ENCODE data around the gene GPC6.

Gene GPC6

GRCh38 chr13:94248454-94249228, 1022.0 kb downstream of the GPC6 start:
- Histone ChIP-seq H3K27me3 (ENCODE audit: low read depth, low read length) (no peaks in the 10 kb centered on the region), H3K36me3 (ENCODE audit: control insufficient read depth in 1 of 2, insufficient read depth in 2 of 2, low read length in 2 of 2) (no peaks in the 10 kb centered on the region)

GRCh38 chr13:94249512-94249911, 1022.9 kb downstream of the GPC6 start:
- H3K4me1 ChIP-seq (ENCODE audit: control insufficient read depth in 1 of 2, insufficient read depth in 2 of 2, low read length in 2 of 2): no peaks in the 10 kb centered on the region
- no peaks in the 10 kb centered on the region for H3K36me3 ChIP-seq (ENCODE audit: control insufficient read depth in 1 of 2, insufficient read depth in 2 of 2, low read length in 2 of 2)
- no peak overlapping the region for H3K27ac ChIP-seq (ENCODE audit: low read length)
- peaks cover 0 to 11% of the 10 kb centered on the region in 2 donors for H3K9me3 ChIP-seq (ENCODE audit: control insufficient read depth in 1 of 2, low read length in 2 of 2)
- no peak overlapping the region for H3K4me3 ChIP-seq (ENCODE audit: low read depth in 1 of 2, low read length in 2 of 2)
- H3K27me3 ChIP-seq (ENCODE audit: low read depth, low read length): no peaks in the 10 kb centered on the region

More at GRCh38 chr13:94248454-94249228, 1022.0 kb downstream of the GPC6 start:
- Histone ChIP-seq H3K4me1 (ENCODE audit: control insufficient read depth in 1 of 2, insufficient read depth in 2 of 2, low read length in 2 of 2) (no peaks in the 10 kb centered on the region), H3K27ac (ENCODE audit: low read length) (no peak overlapping the region), H3K9me3 (ENCODE audit: control insufficient read depth in 1 of 2, low read length in 2 of 2) (peaks cover 0 to 11% of the 10 kb centered on the region in 2 donors), H3K4me3 (ENCODE audit: low read depth in 1 of 2, low read length in 2 of 2) (no peak overlapping the region)

- no peak overlapping the region for H3K27ac ChIP-seq (ENCODE audit: low read length)
- no peaks in the 10 kb centered on the region for H3K27me3 ChIP-seq (ENCODE audit: low read depth, low read length)
- H3K4me3 ChIP-seq (ENCODE audit: low read depth in 1 of 2, low read length in 2 of 2): no peak overlapping the region
- H3K36me3 ChIP-seq (ENCODE audit: control insufficient read depth in 1 of 2, insufficient read depth in 2 of 2, low read length in 2 of 2): no peaks in the 10 kb centered on the region
- no peaks in the 10 kb centered on the region for H3K9me3 ChIP-seq (ENCODE audit: control insufficient read depth in 1 of 2, low read length in 2 of 2)
- H3K4me1 ChIP-seq (ENCODE audit: control insufficient read depth in 1 of 2, insufficient read depth in 2 of 2, low read length in 2 of 2): no peaks in the 10 kb centered on the region
These were observed 1025.4 kb downstream of the GPC6 start for GRCh38 chr13:94251831-94252608.

- H3K9me3 ChIP-seq (ENCODE audit: control insufficient read depth in 1 of 2, low read length in 2 of 2): no peaks in the 10 kb centered on the region
- H3K4me3 ChIP-seq (ENCODE audit: low read depth in 1 of 2, low read length in 2 of 2): no peak overlapping the region
- H3K27me3 ChIP-seq (ENCODE audit: low read depth, low read length): no peaks in the 10 kb centered on the region
- H3K4me1 ChIP-seq (ENCODE audit: control insufficient read depth in 1 of 2, insufficient read depth in 2 of 2, low read length in 2 of 2): no peaks in the 10 kb centered on the region
- no peak overlapping the region for H3K27ac ChIP-seq (ENCODE audit: low read length)
- no peaks in the 10 kb centered on the region for H3K36me3 ChIP-seq (ENCODE audit: control insufficient read depth in 1 of 2, insufficient read depth in 2 of 2, low read length in 2 of 2)
These were observed 1028.1 kb downstream of the GPC6 start for GRCh38 chr13:94254737-94255136.

GRCh38 chr13:94256721-94257120, 1030.1 kb downstream of the GPC6 start:
- H3K27ac ChIP-seq (ENCODE audit: low read length): no peak overlapping the region
- no peaks in the 10 kb centered on the region for H3K9me3 ChIP-seq (ENCODE audit: control insufficient read depth in 1 of 2, low read length in 2 of 2)
- no peaks in the 10 kb centered on the region for H3K36me3 ChIP-seq (ENCODE audit: control insufficient read depth in 1 of 2, insufficient read depth in 2 of 2, low read length in 2 of 2)
- H3K27me3 ChIP-seq (ENCODE audit: low read depth, low read length): no peaks in the 10 kb centered on the region
- H3K4me3 ChIP-seq (ENCODE audit: low read depth in 1 of 2, low read length in 2 of 2): no peak overlapping the region
- no peaks in the 10 kb centered on the region for H3K4me1 ChIP-seq (ENCODE audit: control insufficient read depth in 1 of 2, insufficient read depth in 2 of 2, low read length in 2 of 2)

GRCh38 chr13:94259984-94260383, 1033.4 kb downstream of the GPC6 start:
- Histone ChIP-seq H3K4me1 (ENCODE audit: control insufficient read depth in 1 of 2, insufficient read depth in 2 of 2, low read length in 2 of 2) (no peaks in the 10 kb centered on the region), H3K4me3 (ENCODE audit: low read depth in 1 of 2, low read length in 2 of 2) (no peak overlapping the region), H3K9me3 (ENCODE audit: control insufficient read depth in 1 of 2, low read length in 2 of 2) (no peaks in the 10 kb centered on the region), H3K27me3 (ENCODE audit: low read depth, low read length) (no peaks in the 10 kb centered on the region), H3K36me3 (ENCODE audit: control insufficient read depth in 1 of 2, insufficient read depth in 2 of 2, low read length in 2 of 2) (no peaks in the 10 kb centered on the region), H3K27ac (ENCODE audit: low read length) (no peak overlapping the region)

GRCh38 chr13:94261163-94261562, 1034.6 kb downstream of the GPC6 start:
- H3K9me3 ChIP-seq (ENCODE audit: control insufficient read depth in 1 of 2, low read length in 2 of 2): no peaks in the 10 kb centered on the region
- H3K4me3 ChIP-seq (ENCODE audit: low read depth in 1 of 2, low read length in 2 of 2): no peak overlapping the region
- no peaks in the 10 kb centered on the region for H3K4me1 ChIP-seq (ENCODE audit: control insufficient read depth in 1 of 2, insufficient read depth in 2 of 2, low read length in 2 of 2)
- H3K36me3 ChIP-seq (ENCODE audit: control insufficient read depth in 1 of 2, insufficient read depth in 2 of 2, low read length in 2 of 2): no peaks in the 10 kb centered on the region
- no peak overlapping the region for H3K27ac ChIP-seq (ENCODE audit: low read length)
- H3K27me3 ChIP-seq (ENCODE audit: low read depth, low read length): no peaks in the 10 kb centered on the region

GRCh38 chr13:94263038-94263437, 1036.4 kb downstream of the GPC6 start:
- no peaks in the 10 kb centered on the region for H3K9me3 ChIP-seq (ENCODE audit: control insufficient read depth in 1 of 2, low read length in 2 of 2)
- H3K27me3 ChIP-seq (ENCODE audit: low read depth, low read length): no peaks in the 10 kb centered on the region
- H3K36me3 ChIP-seq (ENCODE audit: control insufficient read depth in 1 of 2, insufficient read depth in 2 of 2, low read length in 2 of 2): no peaks in the 10 kb centered on the region
- H3K27ac ChIP-seq (ENCODE audit: low read length): no peak overlapping the region
- no peaks in the 10 kb centered on the region for H3K4me1 ChIP-seq (ENCODE audit: control insufficient read depth in 1 of 2, insufficient read depth in 2 of 2, low read length in 2 of 2)
- no peak overlapping the region for H3K4me3 ChIP-seq (ENCODE audit: low read depth in 1 of 2, low read length in 2 of 2)

- Histone ChIP-seq H3K4me1 (ENCODE audit: control insufficient read depth in 1 of 2, insufficient read depth in 2 of 2, low read length in 2 of 2) (no peaks in the 10 kb centered on the region), H3K36me3 (ENCODE audit: control insufficient read depth in 1 of 2, insufficient read depth in 2 of 2, low read length in 2 of 2) (no peaks in the 10 kb centered on the region), H3K27ac (ENCODE audit: low read length) (no peak overlapping the region), H3K27me3 (ENCODE audit: low read depth, low read length) (no peaks in the 10 kb centered on the region), H3K9me3 (ENCODE audit: control insufficient read depth in 1 of 2, low read length in 2 of 2) (no peaks in the 10 kb centered on the region), H3K4me3 (ENCODE audit: low read depth in 1 of 2, low read length in 2 of 2) (no peak overlapping the region)
These were observed 1041.2 kb downstream of the GPC6 start for GRCh38 chr13:94267581-94268366.

- no peaks in the 10 kb centered on the region for H3K4me1 ChIP-seq (ENCODE audit: control insufficient read depth in 1 of 2, insufficient read depth in 2 of 2, low read length in 2 of 2)
- H3K4me3 ChIP-seq (ENCODE audit: low read depth in 1 of 2, low read length in 2 of 2): no peak overlapping the region
- no peaks in the 10 kb centered on the region for H3K27me3 ChIP-seq (ENCODE audit: low read depth, low read length)
- H3K36me3 ChIP-seq (ENCODE audit: control insufficient read depth in 1 of 2, insufficient read depth in 2 of 2, low read length in 2 of 2): no peaks in the 10 kb centered on the region
- no peak overlapping the region for H3K27ac ChIP-seq (ENCODE audit: low read length)
- H3K9me3 ChIP-seq (ENCODE audit: control insufficient read depth in 1 of 2, low read length in 2 of 2): no peaks in the 10 kb centered on the region
These were observed 1042.1 kb downstream of the GPC6 start for GRCh38 chr13:94268661-94269060.

GRCh38 chr13:94269557-94269956, 1043.0 kb downstream of the GPC6 start:
- H3K4me1 ChIP-seq (ENCODE audit: control insufficient read depth in 1 of 2, insufficient read depth in 2 of 2, low read length in 2 of 2): no peaks in the 10 kb centered on the region
- H3K27me3 ChIP-seq (ENCODE audit: low read depth, low read length): no peaks in the 10 kb centered on the region
- no peaks in the 10 kb centered on the region for H3K9me3 ChIP-seq (ENCODE audit: control insufficient read depth in 1 of 2, low read length in 2 of 2)

More at GRCh38 chr13:94269557-94269956, 1043.0 kb downstream of the GPC6 start:
- Histone ChIP-seq H3K27ac (ENCODE audit: low read length) (no peak overlapping the region), H3K4me3 (ENCODE audit: low read depth in 1 of 2, low read length in 2 of 2) (no peak overlapping the region), H3K36me3 (ENCODE audit: control insufficient read depth in 1 of 2, insufficient read depth in 2 of 2, low read length in 2 of 2) (no peaks in the 10 kb centered on the region)

Measured in muscle layer of duodenum (tissue), 2 donors.